ENCODE measurements around the gene STX3.
"Not testable (repeated sequence)": the region's sequence is repeated elsewhere in the genome, so short reads cannot be mapped to it uniquely, and the experiment has no call there.

The STX3 gene

GRCh38 chr11:59791639-59792038 is 36.5 kb downstream of the STX3 start:
- no peak for DNase-seq

GRCh38 chr11:59792507-59792906 is 37.3 kb downstream of the STX3 start:
- no peak for DNase-seq

GRCh38 chr11:59794417-59794816 is 39.2 kb downstream of the STX3 start:
- DNase-seq = no peak

GRCh38 chr11:59800390-59801025 is 45.3 kb downstream of the STX3 start:
- no peak for DNase-seq

- DNase-seq = no peak
These were observed 46.1 kb downstream of the STX3 start for GRCh38 chr11:59801160-59801706.

- no peak for DNase-seq
These were observed 46.9 kb downstream of the STX3 start for GRCh38 chr11:59801981-59802638.

- peak; percentile 13 to 25 for DNase-seq
These were observed 47.5 kb downstream of the STX3 start for GRCh38 chr11:59802639-59803176.

- DNase-seq = no peak
These were observed 48.9 kb downstream of the STX3 start for GRCh38 chr11:59804061-59804460.

- DNase-seq = no peak
These were observed 52.0 kb downstream of the STX3 start for GRCh38 chr11:59807047-59807610.

- DNase-seq = peak; percentile 88 to 90
These were observed 55.2 kb downstream of the STX3 start, which contains the start of gene MRPL16 for GRCh38 chr11:59810189-59810910. Gene MRPL16 (minus strand): TSS chr11:59810778. CDS start chr11:59810658, 120 bp downstream.

- DNase-seq = no peak
These were observed 55.7 kb downstream of the STX3 start for GRCh38 chr11:59810911-59811259.

- DNase-seq = no peak
These were observed 57.0 kb downstream of the STX3 start for GRCh38 chr11:59812220-59812619.

- DNase-seq = no peak
These were observed 58.2 kb downstream of the STX3 start for GRCh38 chr11:59813364-59813763.

GRCh38 chr11:59814021-59814420 is 58.8 kb downstream of the STX3 start:
- no peak for DNase-seq

GRCh38 chr11:59815754-59816153 is 60.6 kb downstream of the STX3 start:
- no peak for DNase-seq

GRCh38 chr11:59816434-59816833 is 61.3 kb downstream of the STX3 start:
- DNase-seq = not testable (repeated sequence)

- no peak for DNase-seq
These were observed 63.4 kb downstream of the STX3 start for GRCh38 chr11:59818572-59818971.

GRCh38 chr11:59822989-59823566 is 67.9 kb downstream of the STX3 start:
- DNase-seq = no peak

GRCh38 chr11:59829358-59829757 is 74.2 kb downstream of the STX3 start:
- no peak for DNase-seq

GRCh38 chr11:59833602-59834001 is 78.4 kb downstream of the STX3 start:
- DNase-seq = no peak

GRCh38 chr11:59839615-59840014 is 84.4 kb downstream of the STX3 start:
- DNase-seq = no peak

GRCh38 chr11:59841514-59841913 is 86.3 kb downstream of the STX3 start:
- no peak for DNase-seq

- DNase-seq = no peak
These were observed 87.1 kb downstream of the STX3 start for GRCh38 chr11:59842316-59842715.

All from stimulated activated CD4-positive, alpha-beta T cell treated with anti-CD3 and anti-CD28 coated beads, Interleukin-2, amount 100 ng/mL, for 48 hours (primary cell).